Calu3 (cell line): ENCODE results near the gene CACNB4. TPM values are rescaled to one million over a fixed set of nuclear protein-coding genes. Genes with fewer than 3 reads are reported as not detected.

Source experiments
- BruUV-seq: library from RNA; stranded (reverse); fragments of 400-500 nt; replicated peaks from 2 replicates; lab custom pipeline; 2021; lab: Mats Ljungman, UMichigan
- CTCF ChIA-PET: fragments of 300-600 bp; sonication (Branson Sonifier 250); formaldehyde crosslinking; loops from one replicate; lab custom pipeline; 2022; ENCODE audit warnings: antibody characterized with exemption; lab: Charles Lee
- DNase-seq: peaks from one replicate; pipeline ENCODE4 v3.0.0; 2022
- H3K27ac Mint-ChIP-seq: one replicate; pipeline ENCODE4 v1.8.0; 2022; ENCODE audit warnings: mixed read lengths; ENCODE audit not compliant: unreplicated experiment
- H3K27me3 Mint-ChIP-seq: one replicate; pipeline ENCODE4 v1.8.0; 2022; ENCODE audit warnings: mixed read lengths; ENCODE audit not compliant: unreplicated experiment
- H3K36me3 Mint-ChIP-seq: one replicate; pipeline ENCODE4 v1.8.0; 2022; ENCODE audit warnings: mild to moderate bottlenecking, moderate library complexity, mixed read lengths; ENCODE audit not compliant: insufficient read depth, unreplicated experiment
- H3K4me1 Mint-ChIP-seq: one replicate; pipeline ENCODE4 v1.8.0; 2022; ENCODE audit warnings: mild to moderate bottlenecking, low read depth, mixed read lengths; ENCODE audit not compliant: unreplicated experiment
- H3K4me3 Mint-ChIP-seq: one replicate; pipeline ENCODE4 v1.8.0; 2022; ENCODE audit warnings: mild to moderate bottlenecking, low read depth, moderate library complexity, mixed read lengths; ENCODE audit not compliant: unreplicated experiment
- H3K9me3 Mint-ChIP-seq: one replicate; pipeline ENCODE4 v1.8.0; 2022; ENCODE audit warnings: low read depth, mixed read lengths; ENCODE audit not compliant: unreplicated experiment
- CTCF ChIP-seq: fragments of 200-600 bp; IDR thresholded peaks from one replicate; pipeline ENCODE4 v1.8.0; 2022; ENCODE audit warnings: antibody characterized with exemption; ENCODE audit not compliant: unreplicated experiment
- intact Hi-C: fragments of 100-400 bp; cut with micrococcal nuclease; formaldehyde crosslinking; loops from one replicate; pipeline ENCODE4 v1.10.0; 2022; ENCODE audit not compliant: unreplicated experiment
- total RNA-seq: library from RNA; stranded (reverse); gene quantifications from 2 replicates; pipeline ENCODE4 v1.2.3, GENCODE V29; 2022

The CACNB4 gene
- total RNA-seq, 1 experiment from 2014 or later: 0.33 TPM

- Mint-ChIP-seq H3K27me3 (peaks cover 13% of the 10 kb centered on the region), H3K9me3 (no peaks in the 10 kb centered on the region), H3K27ac (no peak overlapping the region), H3K4me1 (peaks cover 11% of the 10 kb centered on the region), H3K4me3 (no peak overlapping the region), H3K36me3 (no peaks in the 10 kb centered on the region)
- CTCF ChIA-PET: no interaction called here
- TF ChIP-seq CTCF: no peak
- no TSS peak for BruUV-seq
- intact Hi-C loops: no loop called here
- DNase-seq: no peak
These were observed 27.3 kb downstream of the CACNB4 start for GRCh38 chr2:152071518-152071917.

- H3K27ac Mint-ChIP-seq: no peak overlapping the region
- no peak overlapping the region for H3K4me3 Mint-ChIP-seq
- no TSS peak for BruUV-seq
- peaks cover 17% of the 10 kb centered on the region for H3K27me3 Mint-ChIP-seq
- TF ChIP-seq CTCF: no peak
- H3K4me1 Mint-ChIP-seq: peaks cover 11% of the 10 kb centered on the region
- CTCF ChIA-PET: no interaction called here
- no peaks in the 10 kb centered on the region for H3K36me3 Mint-ChIP-seq
- no peak for DNase-seq
- no peaks in the 10 kb centered on the region for H3K9me3 Mint-ChIP-seq
- intact Hi-C loops: no loop called here
These were observed 27.8 kb downstream of the CACNB4 start for GRCh38 chr2:152071092-152071491.

- H3K4me1 Mint-ChIP-seq: peaks cover 11% of the 10 kb centered on the region
- DNase-seq: no peak
- no peaks in the 10 kb centered on the region for H3K9me3 Mint-ChIP-seq
- H3K27me3 Mint-ChIP-seq: peaks cover 27% of the 10 kb centered on the region
- intact Hi-C loops: no loop called here
- no peak for TF ChIP-seq CTCF
- no peak overlapping the region for H3K4me3 Mint-ChIP-seq
- no peaks in the 10 kb centered on the region for H3K36me3 Mint-ChIP-seq
- no peak overlapping the region for H3K27ac Mint-ChIP-seq
- BruUV-seq: no TSS peak
- CTCF ChIA-PET: no interaction called here
These were observed 30.6 kb downstream of the CACNB4 start for GRCh38 chr2:152068226-152068625.

- Mint-ChIP-seq H3K9me3 (no peaks in the 10 kb centered on the region), H3K4me3 (no peak overlapping the region), H3K36me3 (no peaks in the 10 kb centered on the region), H3K4me1 (peaks cover 11% of the 10 kb centered on the region), H3K27me3 (peaks cover 31% of the 10 kb centered on the region), H3K27ac (no peak overlapping the region)
- DNase-seq: no peak
- BruUV-seq: no TSS peak
- TF ChIP-seq CTCF: no peak
- intact Hi-C loops: no loop called here
- CTCF ChIA-PET: no interaction called here
These were observed 31.0 kb downstream of the CACNB4 start for GRCh38 chr2:152067823-152068222.

DNA sequence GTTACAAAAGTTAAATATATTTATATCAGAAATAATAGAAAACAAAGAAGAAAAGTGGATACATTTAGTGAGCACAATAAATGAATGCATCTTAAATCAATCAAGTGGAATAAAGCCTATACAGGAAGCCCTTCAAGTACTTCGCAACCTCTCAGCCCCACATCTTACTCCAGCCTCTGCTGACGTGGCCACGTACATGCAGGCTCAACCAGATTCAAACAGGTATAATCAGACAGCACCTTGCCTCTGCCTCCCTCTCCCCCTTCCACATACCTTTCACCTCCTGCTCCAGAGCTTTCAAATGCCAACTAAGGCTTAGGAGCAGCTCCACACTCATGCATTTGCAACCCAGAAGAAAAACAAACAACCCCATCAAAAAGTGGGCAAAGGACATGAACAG lies 32.9 kb downstream of the CACNB4 start:
- H3K36me3 Mint-ChIP-seq: no peaks in the 10 kb centered on the region
- TF ChIP-seq CTCF: no peak
- intact Hi-C loops: no loop called here
- no peak overlapping the region for H3K27ac Mint-ChIP-seq
- H3K27me3 Mint-ChIP-seq: peaks cover 41% of the 10 kb centered on the region
- no TSS peak for BruUV-seq
- no peak overlapping the region for H3K4me3 Mint-ChIP-seq
- H3K9me3 Mint-ChIP-seq: no peaks in the 10 kb centered on the region
- CTCF ChIA-PET: no interaction called here
- no peak for DNase-seq
- H3K4me1 Mint-ChIP-seq: peaks cover 11% of the 10 kb centered on the region
